Urothelium cell line (cell line): ENCODE results near the gene SYNJ2.

ENCODE experiments used
- DNase-seq: peaks from one replicate; pipeline ENCODE4 v3.0.0; 2011; ENCODE audit warnings: low spot score, mixed read lengths
- FAIRE-seq: peaks from 2 replicates; lab custom pipeline; 2011; peaks lifted over from hg19 to GRCh38; lab: Jason Lieb, UNC

Gene SYNJ2

GRCh38 chr6:158104696-158105095, 123.0 kb downstream of the SYNJ2 start:
- DNase-seq (no peak), FAIRE-seq (no peak)

DNA sequence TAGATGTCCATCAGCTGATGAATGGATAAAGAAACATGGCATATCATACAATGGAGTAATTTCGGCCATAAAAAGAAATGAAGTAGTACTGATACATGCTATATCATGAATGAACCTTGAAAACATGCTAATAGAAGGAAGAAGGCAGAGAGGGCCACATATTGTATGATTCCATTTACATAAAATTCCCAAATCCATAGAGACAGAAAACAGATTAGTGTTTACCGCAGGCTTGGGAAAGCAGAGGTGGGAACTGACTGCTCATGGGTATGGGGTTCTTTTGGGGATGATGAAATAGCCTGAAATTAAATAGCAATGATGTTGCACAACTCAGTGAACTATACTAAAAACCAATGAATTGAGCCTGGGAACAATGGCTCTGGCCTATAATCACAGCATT, 128.1 kb downstream of the SYNJ2 start:
- no peak for DNase-seq
- no peak for FAIRE-seq

DNA sequence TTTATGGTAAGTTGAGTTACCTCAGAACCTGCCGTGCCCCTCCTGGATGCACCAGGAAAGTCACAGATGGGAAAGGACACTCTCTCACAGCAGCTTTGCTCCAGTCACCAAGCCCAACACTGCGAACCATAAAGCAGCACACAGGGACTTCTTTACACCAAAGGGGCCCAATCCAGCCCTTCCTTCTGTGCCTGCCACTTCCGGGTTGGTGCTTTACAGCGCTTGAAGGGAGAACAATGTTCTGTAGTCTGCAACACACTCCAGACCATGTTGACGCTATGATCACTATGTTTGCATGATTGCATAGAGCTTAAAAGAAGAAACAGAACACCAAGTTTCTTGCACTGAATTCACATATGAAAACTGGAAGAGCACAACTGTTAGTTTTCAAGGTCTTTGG, 129.3 kb downstream of the SYNJ2 start:
- FAIRE-seq (no peak), DNase-seq (no peak)

GRCh38 chr6:158111987-158112386, 130.3 kb downstream of the SYNJ2 start:
- DNase-seq (no peak), FAIRE-seq (no peak)

DNA sequence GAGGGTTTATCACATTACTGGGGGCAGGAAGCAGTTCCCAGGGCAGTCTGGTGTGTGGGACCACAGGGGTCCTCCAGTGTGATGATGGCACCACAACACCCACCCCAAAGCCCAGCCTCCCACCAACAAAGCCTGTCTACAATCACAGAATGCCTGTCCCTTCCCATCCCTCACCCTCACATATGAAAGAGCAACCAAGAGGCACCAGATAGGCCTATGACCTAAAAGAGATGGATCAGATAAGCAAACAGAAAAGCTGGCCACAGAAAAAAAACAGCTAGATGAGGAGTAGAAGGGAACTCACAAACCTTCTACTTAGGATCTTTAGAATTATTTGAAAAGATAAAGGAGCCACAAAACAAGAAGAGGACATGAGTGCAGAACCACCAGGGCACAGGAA, 132.1 kb downstream of the SYNJ2 start:
- FAIRE-seq (no peak), DNase-seq (no peak)

GRCh38 chr6:158115102-158115501, 133.4 kb downstream of the SYNJ2 start:
- FAIRE-seq = no peak
- no peak for DNase-seq

GRCh38 chr6:158115508-158115907, 133.8 kb downstream of the SYNJ2 start:
- DNase-seq = no peak
- FAIRE-seq = no peak

GRCh38 chr6:158118886-158119285, 137.2 kb downstream of the SYNJ2 start:
- FAIRE-seq (no peak), DNase-seq (no peak)

DNA sequence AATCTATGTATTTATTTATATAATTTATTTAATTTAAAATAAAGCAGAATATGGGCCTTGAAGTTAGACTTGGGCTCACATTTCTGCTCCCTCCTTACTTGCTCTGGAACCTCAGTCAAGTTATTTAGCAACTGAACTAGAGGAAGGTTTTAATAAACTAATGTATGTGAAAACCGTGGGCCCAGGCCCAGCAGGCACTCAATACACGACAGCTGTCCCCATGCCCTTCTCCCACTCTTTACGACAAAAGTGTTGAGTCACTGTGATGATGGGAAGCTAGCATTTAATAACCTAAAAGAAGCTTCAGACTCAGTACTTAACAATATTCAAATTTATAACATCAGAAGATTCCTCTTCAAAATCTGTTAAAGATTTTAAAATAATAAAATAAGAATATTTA, 139.7 kb downstream of the SYNJ2 start:
- DNase-seq (no peak), FAIRE-seq (no peak)

- no peak for DNase-seq
- FAIRE-seq = no peak
These were observed 140.4 kb downstream of the SYNJ2 start for GRCh38 chr6:158122048-158122447.

- DNase-seq = no peak
- FAIRE-seq = no peak
These were observed 142.6 kb downstream of the SYNJ2 start for GRCh38 chr6:158124288-158124687.

GRCh38 chr6:158125271-158125670, 143.6 kb downstream of the SYNJ2 start:
- FAIRE-seq (no peak), DNase-seq (no peak)

DNA sequence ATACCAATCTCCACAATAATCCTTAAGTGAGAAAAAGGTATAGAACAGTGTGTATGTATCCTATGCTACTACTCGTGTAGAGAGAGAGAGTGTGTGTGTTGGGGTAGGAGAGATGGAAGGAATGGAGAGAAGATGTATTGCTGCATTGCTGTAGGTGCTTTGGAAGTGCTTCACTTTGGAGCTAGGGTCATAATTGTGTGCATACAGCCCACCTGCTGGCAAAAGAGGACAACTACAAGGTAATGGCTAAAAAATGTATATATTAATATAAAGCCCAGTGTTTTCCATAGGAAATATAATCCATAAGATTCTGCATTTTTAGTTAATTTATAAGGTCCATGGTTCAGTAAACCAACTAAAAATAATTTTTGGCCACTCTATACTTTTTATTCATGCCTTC, 150.3 kb downstream of the SYNJ2 start:
- FAIRE-seq (peak; percentile 74), DNase-seq (peak; percentile 12)

GRCh38 chr6:158142789-158143188, 161.1 kb downstream of the SYNJ2 start:
- DNase-seq = no peak

GRCh38 chr6:158143700-158144099, 162.0 kb downstream of the SYNJ2 start:
- DNase-seq (no peak), FAIRE-seq (no peak)

More at GRCh38 chr6:158142789-158143188, 161.1 kb downstream of the SYNJ2 start:
- FAIRE-seq = no peak
